Measurements from ENCODE around the gene SCRT2.

SCRT2 gene

DNA sequence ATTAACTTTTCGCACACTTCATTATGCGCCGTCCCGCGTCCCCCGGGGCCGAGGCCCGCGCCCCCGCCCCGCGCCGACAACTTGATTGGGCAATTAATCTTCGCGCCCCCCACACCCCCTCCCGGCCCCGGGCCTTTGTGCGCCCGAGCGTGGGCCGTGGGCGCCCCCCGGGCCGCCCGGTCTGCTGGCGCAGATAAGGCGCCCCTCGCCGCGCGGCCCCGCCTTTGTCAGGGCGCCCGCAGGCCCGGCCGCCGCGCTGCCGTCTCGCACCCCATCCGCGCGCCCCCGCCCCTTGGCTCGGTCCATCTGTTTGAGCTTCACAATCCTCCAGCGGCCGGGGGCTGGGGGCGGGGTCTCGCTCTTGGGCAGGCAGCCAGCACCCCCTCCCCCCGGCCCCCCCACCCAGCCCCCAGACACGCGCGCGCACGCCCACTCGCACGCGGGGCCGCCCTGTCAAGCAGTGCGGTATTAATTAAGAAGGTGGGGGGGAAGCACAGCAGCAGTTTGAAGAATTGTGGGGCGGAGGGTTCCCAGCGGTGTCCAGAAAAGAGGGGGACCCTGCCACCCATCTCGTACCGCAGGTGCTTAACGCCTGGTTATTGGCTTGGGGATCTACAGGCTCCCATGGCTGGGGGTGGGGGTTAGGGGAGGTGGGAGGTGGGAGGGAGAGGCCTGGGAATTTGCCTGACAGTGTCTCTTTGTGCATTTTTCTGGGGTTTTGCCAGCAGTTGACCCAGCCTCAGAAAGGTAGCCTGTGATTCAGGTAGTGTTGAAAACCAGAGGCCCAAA, 34.6 kb upstream of the SCRT2 start:
- Histone ChIP-seq H3K4me3 (ENCODE audit: low read length) (no peak overlapping the region), H3K36me3 (ENCODE audit: insufficient read depth, low read length) (no peaks in the 10 kb centered on the region), H3K27me3 (ENCODE audit: insufficient read depth, low read length) (peaks cover 34% of the 10 kb centered on the region), H3K9me3 (ENCODE audit: low read length) (peaks cover 7% of the 10 kb centered on the region), H3K4me1 (ENCODE audit: insufficient read depth, low read length) (no peaks in the 10 kb centered on the region), H2AFZ (ENCODE audit: low read depth, low read length) (no peak overlapping the region)

GRCh38 chr20:709423-709822, 33.8 kb upstream of the SCRT2 start:
- Histone ChIP-seq H3K36me3 (ENCODE audit: insufficient read depth, low read length) (no peaks in the 10 kb centered on the region), H3K9me3 (ENCODE audit: low read length) (peaks cover 7% of the 10 kb centered on the region), H3K27me3 (ENCODE audit: insufficient read depth, low read length) (peaks cover 36% of the 10 kb centered on the region), H2AFZ (ENCODE audit: low read depth, low read length) (no peak overlapping the region), H3K4me3 (ENCODE audit: low read length) (no peak overlapping the region), H3K4me1 (ENCODE audit: insufficient read depth, low read length) (no peaks in the 10 kb centered on the region)

GRCh38 chr20:708956-709355, 33.4 kb upstream of the SCRT2 start:
- Histone ChIP-seq H2AFZ (ENCODE audit: low read depth, low read length) (no peak overlapping the region), H3K27me3 (ENCODE audit: insufficient read depth, low read length) (peaks cover 41% of the 10 kb centered on the region), H3K36me3 (ENCODE audit: insufficient read depth, low read length) (no peaks in the 10 kb centered on the region), H3K4me1 (ENCODE audit: insufficient read depth, low read length) (no peaks in the 10 kb centered on the region), H3K4me3 (ENCODE audit: low read length) (no peak overlapping the region), H3K9me3 (ENCODE audit: low read length) (peaks cover 7% of the 10 kb centered on the region)

- Histone ChIP-seq H3K36me3 (ENCODE audit: insufficient read depth, low read length) (no peaks in the 10 kb centered on the region), H2AFZ (ENCODE audit: low read depth, low read length) (no peak overlapping the region), H3K4me3 (ENCODE audit: low read length) (no peak overlapping the region), H3K4me1 (ENCODE audit: insufficient read depth, low read length) (no peaks in the 10 kb centered on the region), H3K27me3 (ENCODE audit: insufficient read depth, low read length) (peaks cover 50% of the 10 kb centered on the region), H3K9me3 (ENCODE audit: low read length) (peaks cover 7% of the 10 kb centered on the region)
Measured at GRCh38 chr20:707451-708110, 32.0 kb upstream of the SCRT2 start.

DNA sequence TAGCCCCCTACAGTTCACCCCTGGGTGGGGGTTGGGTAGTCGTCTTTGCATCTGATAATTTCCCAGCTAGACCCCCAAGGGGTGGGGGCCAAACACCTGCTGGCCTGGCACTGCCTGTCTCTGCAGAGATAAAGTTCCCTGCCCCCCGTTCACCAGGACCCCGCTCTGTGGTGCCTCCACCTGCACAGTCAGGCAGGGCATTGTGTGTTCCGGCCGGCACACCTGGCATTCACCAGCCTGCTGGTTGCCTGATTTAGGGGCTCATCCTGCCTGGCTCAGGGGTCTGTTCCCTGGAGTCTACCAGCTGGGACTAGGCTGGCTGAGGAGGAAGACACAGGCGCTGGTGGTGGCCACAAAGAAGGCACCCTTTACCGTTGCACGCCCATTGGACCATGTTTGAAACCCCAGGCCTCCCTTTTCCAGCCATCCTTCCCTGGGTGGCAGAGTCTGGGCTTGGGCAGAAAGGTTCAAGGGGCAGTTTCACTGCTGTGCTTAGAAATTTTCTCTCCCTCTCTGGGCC, 30.8 kb upstream of the SCRT2 start:
- Histone ChIP-seq H3K36me3 (ENCODE audit: insufficient read depth, low read length) (no peaks in the 10 kb centered on the region), H3K4me3 (ENCODE audit: low read length) (no peak overlapping the region), H3K27me3 (ENCODE audit: insufficient read depth, low read length) (peaks cover 43% of the 10 kb centered on the region), H3K9me3 (ENCODE audit: low read length) (peaks cover 4% of the 10 kb centered on the region), H2AFZ (ENCODE audit: low read depth, low read length) (no peak overlapping the region), H3K4me1 (ENCODE audit: insufficient read depth, low read length) (no peaks in the 10 kb centered on the region)

GRCh38 chr20:704726-705125, 29.1 kb upstream of the SCRT2 start:
- Histone ChIP-seq H2AFZ (ENCODE audit: low read depth, low read length) (no peak overlapping the region), H3K36me3 (ENCODE audit: insufficient read depth, low read length) (no peaks in the 10 kb centered on the region), H3K4me3 (ENCODE audit: low read length) (no peak overlapping the region), H3K9me3 (ENCODE audit: low read length) (peaks cover 4% of the 10 kb centered on the region), H3K4me1 (ENCODE audit: insufficient read depth, low read length) (peaks cover 5% of the 10 kb centered on the region), H3K27me3 (ENCODE audit: insufficient read depth, low read length) (peaks cover 34% of the 10 kb centered on the region)

DNA sequence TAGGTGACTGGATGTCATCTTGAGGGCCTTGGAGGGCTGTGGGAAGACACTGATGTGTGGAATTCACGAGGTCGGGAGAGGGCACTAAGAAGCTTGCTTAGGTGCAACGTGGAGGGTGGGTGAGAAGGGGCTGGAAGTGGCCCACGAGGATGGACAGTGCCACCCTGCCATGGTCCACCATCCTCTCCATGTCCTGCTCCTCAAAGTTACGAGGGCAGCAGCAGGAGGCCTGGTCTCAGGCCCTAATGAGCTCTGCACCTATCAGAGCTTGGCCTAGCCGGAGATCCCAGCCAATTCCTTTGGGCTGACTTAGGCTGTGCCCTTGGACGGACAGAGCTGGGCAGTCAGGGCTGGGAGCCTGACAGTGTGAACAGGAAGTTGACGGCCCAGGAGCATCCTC, 27.8 kb upstream of the SCRT2 start:
- no peak overlapping the region for H3K4me3 ChIP-seq (ENCODE audit: low read length)
- no peaks in the 10 kb centered on the region for H3K36me3 ChIP-seq (ENCODE audit: insufficient read depth, low read length)
- no peaks in the 10 kb centered on the region for H3K9me3 ChIP-seq (ENCODE audit: low read length)
- no peak overlapping the region for H2AFZ ChIP-seq (ENCODE audit: low read depth, low read length)
- peaks cover 7% of the 10 kb centered on the region for H3K4me1 ChIP-seq (ENCODE audit: insufficient read depth, low read length)
- H3K27me3 ChIP-seq (ENCODE audit: insufficient read depth, low read length): peaks cover 26% of the 10 kb centered on the region

DNA sequence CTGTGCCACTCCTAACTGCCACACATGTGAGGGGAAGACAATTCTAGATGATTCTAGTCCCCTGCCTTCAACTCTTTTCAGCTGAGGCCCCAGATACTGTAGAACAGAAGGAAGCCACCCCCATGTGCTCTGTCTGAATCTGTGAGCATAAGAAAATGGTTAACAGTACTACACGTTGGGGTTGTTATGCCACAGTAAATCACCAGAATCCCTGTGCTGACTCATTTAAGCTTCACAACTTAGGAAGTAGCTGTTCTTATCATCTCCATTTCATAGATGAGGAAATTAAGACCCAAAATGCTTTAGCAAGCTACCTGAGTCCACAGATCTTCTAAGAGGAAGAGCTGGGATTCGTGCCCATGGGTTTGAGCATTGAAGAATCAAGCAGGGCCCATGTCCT, 27.4 kb upstream of the SCRT2 start:
- Histone ChIP-seq H2AFZ (ENCODE audit: low read depth, low read length) (no peak overlapping the region), H3K4me3 (ENCODE audit: low read length) (no peak overlapping the region), H3K36me3 (ENCODE audit: insufficient read depth, low read length) (no peaks in the 10 kb centered on the region), H3K4me1 (ENCODE audit: insufficient read depth, low read length) (peaks cover 7% of the 10 kb centered on the region), H3K9me3 (ENCODE audit: low read length) (no peaks in the 10 kb centered on the region), H3K27me3 (ENCODE audit: insufficient read depth, low read length) (peaks cover 28% of the 10 kb centered on the region)

DNA sequence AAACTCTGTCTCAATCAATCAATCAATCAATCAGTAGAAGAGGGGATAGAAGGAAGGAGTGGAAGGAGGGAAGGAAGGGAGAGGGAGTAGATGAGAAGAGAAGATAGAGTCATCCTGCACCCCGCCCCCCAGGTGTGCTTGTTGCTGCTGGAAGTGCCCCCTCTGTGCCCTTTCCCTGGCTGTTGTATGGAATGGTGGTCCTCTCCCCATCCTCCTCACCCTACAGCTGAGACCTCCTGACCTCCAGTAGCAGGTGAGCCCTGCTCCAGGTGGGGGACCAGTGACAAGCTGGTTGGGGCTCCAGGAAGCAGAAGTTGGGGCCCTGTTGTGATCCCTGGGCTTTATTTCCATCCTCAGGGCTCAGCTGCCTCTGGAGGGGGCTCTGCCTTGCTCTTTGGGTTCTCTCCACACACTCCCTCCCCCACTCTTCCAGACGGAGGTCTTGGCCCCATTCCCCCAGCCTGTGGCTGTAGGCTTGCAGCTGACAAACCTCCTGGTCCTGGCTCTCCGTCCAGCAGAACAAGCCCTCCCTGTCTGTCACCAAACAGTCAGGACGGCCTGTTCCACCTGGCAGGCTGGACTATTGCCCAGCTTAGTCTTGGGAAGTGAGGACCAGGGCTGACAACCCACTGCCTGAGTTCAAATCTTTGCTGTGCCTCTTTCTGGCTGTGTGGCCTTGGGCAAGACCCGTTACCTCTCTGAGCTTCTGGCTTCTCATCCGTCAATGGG, 26.0 kb upstream of the SCRT2 start:
- H3K4me3 ChIP-seq (ENCODE audit: low read length): no peak overlapping the region
- H3K27me3 ChIP-seq (ENCODE audit: insufficient read depth, low read length): peaks cover 36% of the 10 kb centered on the region

DNA sequence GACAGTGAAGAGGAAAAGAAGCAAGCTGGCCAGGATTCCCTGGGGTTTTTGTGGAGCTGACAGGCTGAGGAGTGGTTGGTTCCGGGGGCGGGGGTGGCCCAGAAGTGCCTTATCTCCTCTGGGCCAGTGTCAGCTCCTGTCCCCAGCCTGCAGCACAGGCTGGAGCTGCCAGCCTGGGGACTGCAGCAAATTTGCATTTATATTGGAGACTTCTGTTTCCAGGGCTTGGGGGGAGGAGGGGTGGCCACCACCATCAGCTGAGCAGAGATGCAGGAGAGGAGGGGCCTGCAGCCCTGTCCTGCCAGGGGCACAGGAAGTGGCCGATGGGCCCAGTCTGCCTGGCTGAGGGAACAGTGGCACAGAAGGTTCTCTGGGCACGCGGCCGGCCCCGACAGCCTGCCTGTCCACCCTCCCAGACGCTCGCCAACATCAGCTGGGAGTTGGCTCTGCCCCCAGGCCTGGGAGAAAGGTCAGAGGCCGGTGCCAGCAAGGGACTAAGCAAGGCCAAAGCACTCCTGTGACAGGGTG, 24.3 kb upstream of the SCRT2 start:
- H3K27me3 ChIP-seq (ENCODE audit: insufficient read depth, low read length): peaks cover 30% of the 10 kb centered on the region
- no peaks in the 10 kb centered on the region for H3K9me3 ChIP-seq (ENCODE audit: low read length)
- H3K4me3 ChIP-seq (ENCODE audit: low read length): no peak overlapping the region
- H2AFZ ChIP-seq (ENCODE audit: low read depth, low read length): no peak overlapping the region
- peaks cover 7% of the 10 kb centered on the region for H3K4me1 ChIP-seq (ENCODE audit: insufficient read depth, low read length)
- no peaks in the 10 kb centered on the region for H3K36me3 ChIP-seq (ENCODE audit: insufficient read depth, low read length)

More for the DNA sequence above, 26.0 kb upstream of the SCRT2 start:
- Histone ChIP-seq H3K36me3 (ENCODE audit: insufficient read depth, low read length) (no peaks in the 10 kb centered on the region), H3K4me1 (ENCODE audit: insufficient read depth, low read length) (peaks cover 7% of the 10 kb centered on the region), H2AFZ (ENCODE audit: low read depth, low read length) (no peak overlapping the region), H3K9me3 (ENCODE audit: low read length) (no peaks in the 10 kb centered on the region)

DNA sequence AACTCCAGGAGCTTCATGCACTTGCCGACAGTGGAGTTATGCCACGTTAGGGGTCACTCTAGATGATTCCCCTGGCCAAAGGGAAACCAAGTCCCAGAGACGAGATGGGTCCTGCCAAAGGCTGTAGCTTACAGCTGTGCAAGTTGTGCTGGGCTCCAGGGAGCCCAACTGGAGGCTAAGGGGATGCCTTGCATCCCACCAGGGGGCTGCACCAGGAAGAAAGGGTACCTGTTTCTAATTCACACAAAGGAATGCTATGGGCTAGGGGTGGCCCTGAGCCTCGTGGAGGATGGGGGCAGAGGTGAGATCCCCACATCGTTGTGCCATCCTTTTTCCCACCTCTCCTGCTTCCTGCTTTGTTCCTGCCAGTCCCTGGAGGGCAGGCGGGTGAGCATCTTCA, 23.7 kb upstream of the SCRT2 start:
- Histone ChIP-seq H3K4me3 (ENCODE audit: low read length) (no peak overlapping the region), H3K9me3 (ENCODE audit: low read length) (no peaks in the 10 kb centered on the region), H2AFZ (ENCODE audit: low read depth, low read length) (no peak overlapping the region), H3K4me1 (ENCODE audit: insufficient read depth, low read length) (peaks cover 7% of the 10 kb centered on the region), H3K27me3 (ENCODE audit: insufficient read depth, low read length) (peaks cover 27% of the 10 kb centered on the region), H3K36me3 (ENCODE audit: insufficient read depth, low read length) (no peaks in the 10 kb centered on the region)

GRCh38 chr20:698276-698675, 22.7 kb upstream of the SCRT2 start:
- Histone ChIP-seq H3K4me1 (ENCODE audit: insufficient read depth, low read length) (peaks cover 7% of the 10 kb centered on the region), H3K36me3 (ENCODE audit: insufficient read depth, low read length) (no peaks in the 10 kb centered on the region), H3K27me3 (ENCODE audit: insufficient read depth, low read length) (peaks cover 17% of the 10 kb centered on the region), H3K9me3 (ENCODE audit: low read length) (no peaks in the 10 kb centered on the region), H2AFZ (ENCODE audit: low read depth, low read length) (no peak overlapping the region), H3K4me3 (ENCODE audit: low read length) (no peak overlapping the region)

GRCh38 chr20:697826-698225, 22.2 kb upstream of the SCRT2 start:
- no peak overlapping the region for H2AFZ ChIP-seq (ENCODE audit: low read depth, low read length)
- H3K27me3 ChIP-seq (ENCODE audit: insufficient read depth, low read length): peaks cover 14% of the 10 kb centered on the region
- peaks cover 7% of the 10 kb centered on the region for H3K4me1 ChIP-seq (ENCODE audit: insufficient read depth, low read length)

More at GRCh38 chr20:697826-698225, 22.2 kb upstream of the SCRT2 start:
- Histone ChIP-seq H3K36me3 (ENCODE audit: insufficient read depth, low read length) (no peaks in the 10 kb centered on the region), H3K4me3 (ENCODE audit: low read length) (no peak overlapping the region), H3K9me3 (ENCODE audit: low read length) (no peaks in the 10 kb centered on the region)
